Left colon (tissue), 2 donors: ENCODE data around the gene ARFGEF3. TPM values are rescaled to one million over a fixed set of nuclear protein-coding genes. Genes with fewer than 3 reads are reported as not detected.
"Not testable (repeated sequence)": the region's sequence is repeated elsewhere in the genome, so short reads cannot be mapped to it uniquely, and the experiment has no call there.

Experiments
- ATAC-seq: fragments of 200-7000 bp; cut with Tn5 transposase; one replicate; pipeline ENCODE4 v1.9.1; 2020; ENCODE audit warnings: mild to moderate bottlenecking, moderate library complexity
- DNase-seq, 2 donors: peaks; one replicate each; pipeline ENCODE4 v3.0.0-alpha.2; 2020
- intact Hi-C, 2 donors: fragments of 100-400 bp; cut with DNase I in 1 of 2; cut with micrococcal nuclease in 1 of 2; formaldehyde crosslinking; loops; one replicate each; pipeline versions ENCODE4 v1.11.2 to v1.14.0; 2022; cut with DNase I, micrococcal nuclease
- total RNA-seq, 2 donors: library from RNA; stranded (reverse); fragmentation: NEBNext Ultra II Directional; extraction: Animal tissue kit (Norgen Biotek cat#: 25700); gene quantifications; one replicate each; pipeline ENCODE4 v1.2.1, GENCODE V29; 2021
- donor health status: DM: no; HTN: no; CAD: no.
- donor health status: DM: yes; HTN: yes; CAD: no.

The ARFGEF3 gene
- total RNA-seq, 2 donors from 2014 or later, result 19.1 to 24.8 TPM

- intact Hi-C loops, result no loop called here
- peak; percentile 29 for ATAC-seq
- DNase-seq, result no peak
These were observed 95.9 kb downstream of the ARFGEF3 start for GRCh38 chr6:138257638-138258040.

DNA sequence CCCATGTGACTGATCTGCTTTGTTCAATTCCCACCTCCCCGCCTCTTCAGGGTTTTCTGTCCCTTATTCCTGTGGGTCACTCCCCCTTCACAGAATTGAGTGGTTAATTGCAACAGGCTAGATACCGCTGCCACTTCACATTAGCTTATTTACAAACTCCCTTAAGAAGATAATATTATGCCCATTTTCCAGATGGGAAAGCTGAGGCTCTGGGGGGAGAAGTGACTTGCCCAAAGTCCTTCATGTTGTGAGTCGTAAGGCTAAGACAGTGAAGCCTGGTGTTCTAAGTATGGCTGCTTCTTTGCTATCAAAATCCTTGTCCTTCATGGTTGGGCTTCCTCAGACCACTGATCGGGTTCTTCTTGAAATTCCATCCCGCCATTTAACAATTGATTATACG, 96.5 kb downstream of the ARFGEF3 start:
- ATAC-seq, result no peak
- intact Hi-C loops, result no loop called here

GRCh38 chr6:138258991-138259390, 97.3 kb downstream of the ARFGEF3 start:
- no peak for DNase-seq
- intact Hi-C loops, result no loop called here
- no peak for ATAC-seq

More for the DNA sequence above, 96.5 kb downstream of the ARFGEF3 start:
- no peak for DNase-seq

DNA sequence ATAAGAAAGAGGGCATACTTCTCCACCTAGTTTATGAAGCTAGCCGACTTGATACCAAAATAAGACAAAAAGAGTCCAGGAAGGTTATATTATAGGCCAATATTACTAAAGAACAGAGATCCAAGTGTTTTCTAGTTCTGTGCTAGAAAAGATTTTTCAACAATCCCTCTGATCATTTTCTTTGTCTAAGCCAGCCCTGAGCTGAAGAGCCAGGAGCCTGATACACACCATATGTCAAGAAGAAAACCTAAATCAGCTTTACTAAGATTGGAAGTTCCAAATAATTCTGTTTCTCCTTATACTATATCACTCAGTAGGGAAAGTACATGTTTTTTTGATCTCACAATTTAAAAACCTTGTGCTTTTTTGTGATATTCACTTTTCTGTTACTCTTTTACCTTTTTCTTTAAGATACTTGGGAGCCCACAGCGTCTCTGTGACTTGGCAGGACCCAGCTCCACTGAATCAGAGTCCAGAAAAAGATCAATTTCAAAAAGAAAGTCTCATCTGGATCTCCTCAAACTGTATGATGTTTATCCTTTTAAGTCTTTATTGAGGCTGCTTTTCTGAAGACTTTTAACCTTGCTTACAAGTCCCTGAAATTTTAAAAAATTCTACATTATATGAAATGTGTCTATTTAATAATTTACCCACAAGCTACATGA, 99.5 kb downstream of the ARFGEF3 start:
- DNase-seq (no peak), ATAC-seq (no peak)
- intact Hi-C loops, result no loop called here

DNA sequence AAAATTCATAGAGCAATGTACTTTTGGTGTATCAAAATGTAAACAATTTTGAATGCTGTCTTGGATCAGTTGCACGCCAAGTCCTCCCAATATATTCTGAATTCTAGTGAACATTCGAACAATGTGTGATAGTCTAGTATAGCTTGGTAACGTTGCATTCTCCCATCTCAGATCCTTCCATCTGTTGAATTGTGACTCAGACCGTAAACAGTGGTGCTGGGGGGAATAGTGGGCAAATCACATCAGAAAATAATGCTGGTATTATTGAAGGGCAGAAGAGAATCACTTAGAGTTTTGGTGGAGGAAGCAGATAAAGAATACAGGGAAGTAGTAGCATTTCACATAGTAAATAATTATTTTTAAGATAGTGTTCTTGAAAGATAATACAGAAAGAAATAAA, 102.2 kb downstream of the ARFGEF3 start:
- DNase-seq (no peak), ATAC-seq (no peak)
- intact Hi-C loops, result no loop called here

DNA sequence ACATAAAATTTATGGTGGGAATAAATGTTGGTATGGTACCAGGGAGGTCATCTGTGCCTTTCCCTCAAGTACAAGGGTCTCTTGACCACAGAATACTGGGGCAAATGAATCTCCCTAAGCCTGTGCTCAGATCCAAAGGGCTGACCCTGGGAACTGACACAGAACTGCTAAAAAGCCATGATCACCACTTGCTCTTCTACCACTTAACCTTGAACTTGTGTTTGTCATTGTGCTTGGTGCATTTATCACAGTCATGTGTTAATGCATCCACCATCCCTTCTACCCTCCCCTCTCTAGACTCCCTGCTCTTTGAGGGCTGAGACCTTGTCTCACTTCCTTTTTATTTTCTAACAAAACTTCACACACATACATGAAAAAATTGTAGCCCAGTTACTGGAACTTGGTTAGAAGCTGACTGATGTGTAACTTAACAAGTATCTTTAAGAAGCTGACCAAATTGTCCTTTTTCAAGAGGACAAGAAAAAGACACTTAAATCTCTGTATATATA, 102.7 kb downstream of the ARFGEF3 start:
- ATAC-seq, result no peak
- intact Hi-C loops, result no loop called here
- DNase-seq, result no peak

GRCh38 chr6:138266095-138266494, 104.4 kb downstream of the ARFGEF3 start:
- ATAC-seq, result no peak
- DNase-seq, result no peak
- intact Hi-C loops, result no loop called here

GRCh38 chr6:138267971-138268895, 106.5 kb downstream of the ARFGEF3 start:
- ATAC-seq (peak; percentile 55), DNase-seq (no peak)
- intact Hi-C loops, result no loop called here

DNA sequence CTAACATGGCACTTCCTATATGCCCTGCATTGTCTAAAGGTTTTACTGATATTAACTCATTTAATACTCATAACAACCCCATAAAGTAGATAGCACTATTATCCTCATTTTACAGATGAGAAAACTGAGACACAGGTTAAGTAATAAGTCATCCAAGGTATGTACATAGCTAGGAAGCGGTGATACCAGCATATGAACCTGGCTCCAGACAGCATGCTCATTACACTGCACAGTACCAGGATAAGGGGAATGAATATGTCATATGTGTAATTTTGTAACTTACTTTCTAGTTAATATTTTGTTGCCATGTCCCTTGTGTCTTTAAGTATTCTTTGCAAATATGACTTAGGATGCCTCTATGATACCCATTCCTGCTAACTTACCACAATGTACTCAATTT, 109.7 kb downstream of the ARFGEF3 start:
- DNase-seq (no peak), ATAC-seq (no peak)
- intact Hi-C loops, result no loop called here

DNA sequence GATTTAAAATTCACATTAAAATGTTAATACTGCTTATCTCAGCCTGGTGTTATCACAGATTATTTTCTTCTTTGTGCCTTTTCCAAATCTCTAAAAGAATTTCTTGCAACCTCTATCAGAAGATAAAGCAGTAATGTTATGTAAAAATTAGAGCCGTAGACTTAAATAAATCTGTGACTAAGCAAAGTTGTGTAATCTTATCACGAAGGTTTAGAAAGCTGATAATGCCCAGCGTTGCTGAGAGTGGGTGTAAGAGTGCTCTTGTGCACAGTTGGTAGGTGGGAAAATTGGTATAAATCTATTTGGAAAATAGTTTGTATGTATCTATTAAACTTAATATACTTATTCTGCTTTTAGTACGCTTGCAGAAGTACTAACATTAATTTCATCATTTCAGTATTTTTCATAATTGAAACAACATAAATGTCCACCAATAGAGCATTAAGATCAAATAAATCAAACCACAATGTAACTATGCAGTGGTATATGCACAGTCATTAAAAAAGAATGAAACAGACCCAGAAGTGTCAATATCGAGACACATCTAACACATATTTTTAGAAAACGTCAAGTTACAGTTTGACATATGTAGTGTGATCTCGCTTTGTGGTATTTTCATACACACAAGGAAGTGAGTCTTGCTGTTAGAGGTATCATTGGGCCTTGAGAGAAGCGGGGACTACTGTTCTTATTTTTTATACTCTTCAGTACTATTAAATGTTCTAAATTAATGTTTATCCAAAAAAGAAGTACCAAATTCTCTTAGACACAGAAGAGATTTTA, 111.0 kb downstream of the ARFGEF3 start:
- intact Hi-C loops, result no loop called here
- no peak for ATAC-seq
- no peak for DNase-seq

DNA sequence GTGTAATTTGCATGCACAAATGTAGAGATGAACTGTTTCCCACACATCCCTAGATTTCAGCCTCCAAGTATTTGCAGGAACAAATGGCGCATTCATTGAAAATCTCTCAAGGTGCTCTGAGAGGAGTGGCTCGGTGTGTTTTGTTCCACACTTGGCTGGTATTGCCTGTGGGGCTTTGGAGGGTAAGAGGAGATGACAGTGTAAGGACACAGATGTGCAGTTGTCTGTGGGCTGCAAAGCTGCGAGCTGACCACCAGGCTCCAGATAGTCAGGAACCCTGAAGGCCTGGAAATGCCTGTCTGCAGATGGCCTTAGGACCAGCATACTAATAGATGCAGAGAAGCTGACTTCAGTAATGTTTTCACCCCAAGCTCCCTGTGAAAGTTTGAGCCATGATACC, 114.2 kb downstream of the ARFGEF3 start:
- intact Hi-C loops, result no loop called here
- ATAC-seq (no peak), DNase-seq (no peak)

- DNase-seq (no peak), ATAC-seq (no peak)
- intact Hi-C loops, result no loop called here
These were observed 116.1 kb downstream of the ARFGEF3 start for GRCh38 chr6:138277835-138278234.

- ATAC-seq, result peak; percentile 67
- intact Hi-C loops, result no loop called here
- no peak for DNase-seq
These were observed 116.6 kb downstream of the ARFGEF3 start for GRCh38 chr6:138278326-138278725.

GRCh38 chr6:138285800-138286199, 124.1 kb downstream of the ARFGEF3 start:
- no peak for DNase-seq
- intact Hi-C loops, result no loop called here
- peak; percentile 28 for ATAC-seq

GRCh38 chr6:138286698-138287097, 125.0 kb downstream of the ARFGEF3 start:
- DNase-seq (no peak), ATAC-seq (peak; percentile 4)
- intact Hi-C loops, result no loop called here

DNA sequence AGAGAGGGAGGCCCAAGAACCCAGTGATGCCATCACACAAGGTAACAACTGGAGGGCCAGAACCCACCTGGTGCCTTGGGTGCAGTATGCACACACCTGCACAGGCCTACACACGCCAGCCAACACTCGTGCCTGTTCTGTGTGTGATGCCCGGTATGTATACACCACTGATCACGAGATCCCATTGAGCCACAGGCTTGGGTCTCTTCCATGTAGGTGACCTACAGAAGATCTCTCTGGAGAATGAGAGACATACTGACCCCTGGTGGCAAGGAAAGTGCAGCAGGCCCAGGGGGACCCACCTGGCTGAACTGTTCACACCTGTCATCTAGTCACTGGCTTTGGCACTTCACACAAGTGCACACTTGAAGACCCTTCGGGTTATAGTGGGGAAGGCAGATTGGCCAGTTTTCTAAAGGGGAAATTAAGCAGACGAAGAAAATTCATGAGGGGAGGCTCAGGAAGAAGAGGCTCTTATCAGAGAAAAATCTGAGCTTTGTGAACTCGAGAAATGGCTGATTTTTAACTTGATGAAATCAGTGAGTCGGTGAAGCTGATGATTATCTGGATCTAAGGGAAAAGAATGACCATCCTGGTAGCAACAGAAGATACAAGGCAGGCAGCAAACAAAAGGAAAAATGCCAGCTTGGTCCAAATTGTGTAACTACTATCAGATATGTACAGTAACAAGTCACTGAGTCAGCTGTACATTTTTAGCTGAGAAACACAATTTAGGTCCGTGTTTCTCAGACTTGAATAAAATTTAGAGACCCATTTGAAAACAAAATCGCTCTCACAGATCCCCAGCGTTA, 125.6 kb downstream of the ARFGEF3 start:
- intact Hi-C loops, result no loop called here
- peak; percentile 89 for ATAC-seq

DNA sequence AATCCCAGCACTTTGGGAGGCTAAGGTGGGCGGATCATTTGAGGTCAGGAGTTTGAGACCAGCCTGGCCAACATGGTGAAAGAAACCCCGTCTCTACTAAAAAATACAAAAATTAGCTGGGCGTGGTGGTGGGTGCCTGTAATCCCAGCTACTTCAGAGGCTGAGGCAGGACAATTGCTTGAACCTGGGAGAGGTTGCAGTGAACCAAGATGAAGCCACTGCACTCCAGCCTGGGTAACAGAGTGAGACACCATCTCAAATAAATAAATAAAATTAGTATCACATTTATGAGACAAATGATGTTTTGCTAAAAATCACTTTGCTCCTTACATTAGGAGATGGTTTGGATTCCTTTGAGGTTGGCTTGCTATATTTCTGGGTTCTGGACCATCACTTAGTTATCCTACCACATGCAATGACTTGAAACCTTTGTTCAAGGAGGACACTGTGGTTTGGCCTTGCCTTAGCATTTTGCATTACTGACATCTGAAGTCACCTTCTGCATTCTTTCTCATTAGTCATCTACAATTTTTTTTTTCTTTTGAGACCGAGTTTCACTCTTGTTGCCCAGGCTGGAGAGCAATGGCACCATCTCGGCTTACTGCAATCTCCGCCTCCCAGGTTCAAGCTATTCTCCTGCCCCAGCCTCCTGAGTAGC, 126.8 kb downstream of the ARFGEF3 start:
- DNase-seq, ATAC-seq, intact Hi-C loops: not testable (repeated sequence)

More for the DNA sequence above, 125.6 kb downstream of the ARFGEF3 start:
- peak; percentile 52 to 73 for DNase-seq

GRCh38 chr6:138289739-138290138, 128.0 kb downstream of the ARFGEF3 start:
- DNase-seq (peak in 1 of 2 donors; percentile 13), ATAC-seq (peak; percentile 43)
- intact Hi-C loops, result no loop called here
